ENCODE data around the gene PALMD. TPM values are rescaled to one million over a fixed set of nuclear protein-coding genes. Genes with fewer than 3 reads are reported as not detected.

Gene PALMD
- total RNA-seq, 4 donors from 2014 or later, result 27.1 to 39.2 (median 31.3) TPM

- peaks cover 0 to 76% (median 6%) of the 10 kb centered on the region in 3 donors for H3K36me3 ChIP-seq
- no peak overlapping the region for H3K4me3 ChIP-seq
- 49 to 60% methylated on average over 6 of the region's 6 CpGs for WGBS, 2 donors
- peaks cover 0 to 18% (median 3%) of the 10 kb centered on the region in 3 donors for H3K4me1 ChIP-seq
- H3K27me3 ChIP-seq, result no peaks in the 10 kb centered on the region
- intact Hi-C loops (cut with DNase I), result no loop called here
- TF ChIP-seq CTCF (IDR thresholded peaks at IDR 0.05) (no peak), POLR2A (IDR thresholded peaks at IDR 0.05) (no peak)
- peak overlapping the region in 2 of 4 donors; percentile 0 to 1 for H3K27ac ChIP-seq
- no peaks in the 10 kb centered on the region for H3K9me3 ChIP-seq
- DNase-seq, result no peak
These were observed 28.5 kb downstream of the PALMD start for GRCh38 chr1:99674115-99675064.

GRCh38 chr1:99675292-99675691 lies 29.4 kb downstream of the PALMD start:
- no peak overlapping the region for H3K27ac ChIP-seq
- TF ChIP-seq CTCF (IDR thresholded peaks at IDR 0.05) (no peak), POLR2A (IDR thresholded peaks at IDR 0.05) (no peak)
- H3K36me3 ChIP-seq, result peaks cover 0 to 76% (median 6%) of the 10 kb centered on the region in 3 donors
- no peak overlapping the region for H3K4me3 ChIP-seq
- no peak for DNase-seq
- peaks cover 0 to 18% (median 3%) of the 10 kb centered on the region in 3 donors for H3K4me1 ChIP-seq
- intact Hi-C loops (cut with DNase I), result no loop called here
- H3K27me3 ChIP-seq, result no peaks in the 10 kb centered on the region
- no peaks in the 10 kb centered on the region for H3K9me3 ChIP-seq

- Histone ChIP-seq H3K27ac (no peak overlapping the region), H3K4me1 (peaks cover 0 to 18% (median 3%) of the 10 kb centered on the region in 3 donors), H3K9me3 (no peaks in the 10 kb centered on the region), H3K4me3 (no peak overlapping the region), H3K27me3 (no peaks in the 10 kb centered on the region), H3K36me3 (peaks cover 0 to 76% (median 6%) of the 10 kb centered on the region in 3 donors)
- 96 to 100% methylated on average over 1 of the region's 1 CpG for WGBS, 2 donors
- no peak for DNase-seq
- intact Hi-C loops (cut with DNase I), result no loop called here
- TF ChIP-seq CTCF (IDR thresholded peaks at IDR 0.05) (no peak), POLR2A (IDR thresholded peaks at IDR 0.05) (no peak)
These were observed 30.1 kb downstream of the PALMD start for GRCh38 chr1:99675994-99676393.

GRCh38 chr1:99676876-99677275 lies 31.0 kb downstream of the PALMD start:
- Histone ChIP-seq H3K4me1 (peaks cover 0 to 18% (median 3%) of the 10 kb centered on the region in 3 donors), H3K4me3 (no peak overlapping the region), H3K27ac (no peak overlapping the region), H3K9me3 (no peaks in the 10 kb centered on the region), H3K36me3 (peaks cover 0 to 76% (median 6%) of the 10 kb centered on the region in 3 donors), H3K27me3 (no peaks in the 10 kb centered on the region)
- intact Hi-C loops (cut with DNase I), result no loop called here
- TF ChIP-seq POLR2A (IDR thresholded peaks at IDR 0.05) (no peak), CTCF (IDR thresholded peaks at IDR 0.05) (no peak)
- no peak for DNase-seq

- WGBS, 2 donors, result 92 to 93% methylated on average over 2 of the region's 2 CpGs
- intact Hi-C loops (cut with DNase I), result no loop called here
- Histone ChIP-seq H3K27me3 (no peaks in the 10 kb centered on the region), H3K27ac (no peak overlapping the region), H3K36me3 (peaks cover 0 to 76% (median 6%) of the 10 kb centered on the region in 3 donors), H3K4me3 (no peak overlapping the region), H3K9me3 (no peaks in the 10 kb centered on the region), H3K4me1 (peaks cover 0 to 15% (median 7%) of the 10 kb centered on the region in 3 donors)
- DNase-seq, result no peak
- no peak for TF ChIP-seq CTCF (IDR thresholded peaks at IDR 0.05)
- TF ChIP-seq POLR2A (IDR thresholded peaks at IDR 0.05), result no peak
These were observed 31.5 kb downstream of the PALMD start for GRCh38 chr1:99677416-99677815.
